ENCODE data around the gene HYAL1. TPM values are rescaled to one million over a fixed set of nuclear protein-coding genes. Genes with fewer than 3 reads are reported as not detected.
"Not testable (repeated sequence)": the region's sequence is repeated elsewhere in the genome, so short reads cannot be mapped to it uniquely, and the experiment has no call there.

HYAL1 gene
- total RNA-seq, 4 donors from 2014 or later: 1.8 to 13.8 (median 3.8) TPM

GRCh38 chr3:50262778-50263177, 40.6 kb downstream of the HYAL1 start:
- intact Hi-C loops (cut with DNase I; ENCODE audit: low total_unique reads) (loop anchor here (5.0 kb wide), 1 partner anchor 35 kb away; no protein-coding TSS in a partner anchor), in situ Hi-C loops (cut with MboI; ENCODE audit: low pct_ligation_motif_present in 1 of 4, low pct_unique_long_range_greater_than_20kb in 1 of 4, low sequenced_read_pairs in 3 of 4) (no loop called here)
- Histone ChIP-seq H3K27me3 (no peaks in the 10 kb centered on the region), H3K9me3 (no peaks in the 10 kb centered on the region), H3K4me1 (peaks cover 41 to 66% (median 47%) of the 10 kb centered on the region in 4 donors), H3K4me3 (no peak overlapping the region), H3K36me3 (peaks cover 0 to 2% (median 0%) of the 10 kb centered on the region in 4 donors), H3K27ac (peak overlapping the region in 3 of 4 donors; percentile 15 to 96 (median 85))
- DNase-seq: no peak
- WGBS, 2 donors (ENCODE audit: low coverage in 1 of 2): 91% methylated on average over 7 of the region's 7 CpGs; no CpG with 5 or more reads in 1 of the 2 donors
- TF ChIP-seq POLR2A (IDR thresholded peaks at IDR 0.05) (no peak), POLR2AphosphoS5 (IDR thresholded peaks at IDR 0.05) (no peak), EP300 (IDR thresholded peaks at IDR 0.05; ENCODE audit: low read depth) (no peak)
- TF ChIP-seq, protein P1, sequence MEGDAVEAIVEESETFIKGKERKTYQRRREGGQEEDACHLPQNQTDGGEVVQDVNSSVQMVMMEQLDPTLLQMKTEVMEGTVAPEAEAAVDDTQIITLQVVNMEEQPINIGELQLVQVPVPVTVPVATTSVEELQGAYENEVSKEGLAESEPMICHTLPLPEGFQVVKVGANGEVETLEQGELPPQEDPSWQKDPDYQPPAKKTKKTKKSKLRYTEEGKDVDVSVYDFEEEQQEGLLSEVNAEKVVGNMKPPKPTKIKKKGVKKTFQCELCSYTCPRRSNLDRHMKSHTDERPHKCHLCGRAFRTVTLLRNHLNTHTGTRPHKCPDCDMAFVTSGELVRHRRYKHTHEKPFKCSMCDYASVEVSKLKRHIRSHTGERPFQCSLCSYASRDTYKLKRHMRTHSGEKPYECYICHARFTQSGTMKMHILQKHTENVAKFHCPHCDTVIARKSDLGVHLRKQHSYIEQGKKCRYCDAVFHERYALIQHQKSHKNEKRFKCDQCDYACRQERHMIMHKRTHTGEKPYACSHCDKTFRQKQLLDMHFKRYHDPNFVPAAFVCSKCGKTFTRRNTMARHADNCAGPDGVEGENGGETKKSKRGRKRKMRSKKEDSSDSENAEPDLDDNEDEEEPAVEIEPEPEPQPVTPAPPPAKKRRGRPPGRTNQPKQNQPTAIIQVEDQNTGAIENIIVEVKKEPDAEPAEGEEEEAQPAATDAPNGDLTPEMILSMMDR (IDR thresholded peaks at IDR 0.05): no peak

- H3K9me3 ChIP-seq; in situ Hi-C loops (cut with MboI; ENCODE audit: low pct_ligation_motif_present in 1 of 4, low pct_unique_long_range_greater_than_20kb in 1 of 4, low sequenced_read_pairs in 3 of 4); H3K4me3 ChIP-seq; H3K36me3 ChIP-seq; H3K27me3 ChIP-seq; DNase-seq: not testable (repeated sequence)
- intact Hi-C loops (cut with DNase I; ENCODE audit: low total_unique reads): loop anchor here (5.0 kb wide), 1 partner anchor 35 kb away; no protein-coding TSS in a partner anchor
- H3K27ac ChIP-seq: peak overlapping the region; percentile 94 to 97 (median 96)
- 95 to 100% methylated on average over 2 to 4 of the region's 4 CpGs for WGBS, 2 donors (ENCODE audit: low coverage in 1 of 2)
- peaks cover 35 to 60% (median 43%) of the 10 kb centered on the region in 4 donors for H3K4me1 ChIP-seq
Measured at GRCh38 chr3:50262200-50262599, 41.2 kb downstream of the HYAL1 start.

DNA sequence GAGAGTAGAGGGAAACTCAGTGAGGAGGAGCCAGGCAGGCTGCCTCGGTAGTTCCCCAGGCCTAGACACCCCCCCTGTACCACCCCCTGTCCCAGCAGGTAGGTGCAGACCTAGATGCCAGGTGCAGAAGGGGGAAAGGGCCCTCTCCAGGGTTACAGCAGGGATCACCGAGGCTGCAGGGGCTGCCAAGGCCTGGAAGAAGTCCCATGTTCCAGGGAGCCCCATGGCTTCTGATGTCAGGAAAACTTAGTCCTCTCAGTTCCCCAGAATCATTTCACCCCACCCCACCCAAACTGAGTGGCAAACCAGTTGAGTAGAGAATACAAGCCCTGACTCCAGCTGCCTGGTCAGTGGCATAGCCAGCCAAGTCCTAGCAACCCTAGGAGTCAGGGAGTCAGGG, 41.9 kb downstream of the HYAL1 start:
- 44% methylated on average over 2 of the region's 2 CpGs; no CpG with 5 or more reads in 1 of the 2 donors for WGBS, 2 donors (ENCODE audit: low coverage in 1 of 2)
- in situ Hi-C loops (cut with MboI; ENCODE audit: low pct_ligation_motif_present in 1 of 4, low pct_unique_long_range_greater_than_20kb in 1 of 4, low sequenced_read_pairs in 3 of 4): no loop called here

GRCh38 chr3:50260942-50261441, 42.4 kb downstream of the HYAL1 start:
- DNase-seq: no peak
- H3K36me3 ChIP-seq: peaks cover 0 to 12% (median 3%) of the 10 kb centered on the region in 4 donors
- no peaks in the 10 kb centered on the region for H3K27me3 ChIP-seq
- in situ Hi-C loops (cut with MboI; ENCODE audit: low pct_ligation_motif_present in 1 of 4, low pct_unique_long_range_greater_than_20kb in 1 of 4, low sequenced_read_pairs in 3 of 4) (no loop called here), intact Hi-C loops (cut with DNase I; ENCODE audit: low total_unique reads) (loop anchor here (5.0 kb wide), 1 partner anchor 34 kb away; no protein-coding TSS in a partner anchor)
- peak overlapping the region in 2 of 4 donors; percentile 62 to 65 for H3K4me3 ChIP-seq
- no peak for TF ChIP-seq POLR2AphosphoS5 (IDR thresholded peaks at IDR 0.05)
- TF ChIP-seq, protein P1 (IDR thresholded peaks at IDR 0.05): no peak
- no peak for TF ChIP-seq POLR2A (IDR thresholded peaks at IDR 0.05)
- TF ChIP-seq EP300 (IDR thresholded peaks at IDR 0.05; ENCODE audit: low read depth): no peak
- H3K4me1 ChIP-seq: peaks cover 23 to 48% (median 31%) of the 10 kb centered on the region in 4 donors
- peak overlapping the region; percentile 94 to 97 (median 96) for H3K27ac ChIP-seq
- H3K9me3 ChIP-seq: no peaks in the 10 kb centered on the region
- 71% methylated on average over 5 of the region's 5 CpGs; no CpG with 5 or more reads in 1 of the 2 donors for WGBS, 2 donors (ENCODE audit: low coverage in 1 of 2)

More for the DNA sequence above, 41.9 kb downstream of the HYAL1 start:
- H3K27ac ChIP-seq: peak overlapping the region; percentile 94 to 97 (median 96)
- peaks cover 28 to 54% (median 37%) of the 10 kb centered on the region in 4 donors for H3K4me1 ChIP-seq
- no peaks in the 10 kb centered on the region for H3K27me3 ChIP-seq
- H3K4me3 ChIP-seq: no peak overlapping the region
- intact Hi-C loops (cut with DNase I; ENCODE audit: low total_unique reads): loop anchor here (5.0 kb wide), 1 partner anchor 34 kb away; no protein-coding TSS in a partner anchor
- H3K9me3 ChIP-seq: no peaks in the 10 kb centered on the region
- DNase-seq: no peak
- TF ChIP-seq POLR2AphosphoS5 (IDR thresholded peaks at IDR 0.05): no peak
- TF ChIP-seq, protein P1 (IDR thresholded peaks at IDR 0.05): no peak
- TF ChIP-seq EP300 (IDR thresholded peaks at IDR 0.05; ENCODE audit: low read depth): no peak
- no peak for TF ChIP-seq POLR2A (IDR thresholded peaks at IDR 0.05)
- H3K36me3 ChIP-seq: peaks cover 0 to 12% (median under 1%) of the 10 kb centered on the region in 4 donors

Data from transverse colon (tissue), 4 donors.